Colon (tissue), 2 donors: ENCODE results near the gene CCDC85C.

Source experiments
- FAIRE-seq: peaks from 2 replicates; lab custom pipeline; 2012; peaks lifted over from hg19 to GRCh38; lab: Jason Lieb, UNC
- donor health status: control.
- donor health status: control.

CCDC85C gene

GRCh38 chr14:99628887-99629618 lies 25.0 kb upstream of the CCDC85C start:
- no peak for FAIRE-seq

DNA sequence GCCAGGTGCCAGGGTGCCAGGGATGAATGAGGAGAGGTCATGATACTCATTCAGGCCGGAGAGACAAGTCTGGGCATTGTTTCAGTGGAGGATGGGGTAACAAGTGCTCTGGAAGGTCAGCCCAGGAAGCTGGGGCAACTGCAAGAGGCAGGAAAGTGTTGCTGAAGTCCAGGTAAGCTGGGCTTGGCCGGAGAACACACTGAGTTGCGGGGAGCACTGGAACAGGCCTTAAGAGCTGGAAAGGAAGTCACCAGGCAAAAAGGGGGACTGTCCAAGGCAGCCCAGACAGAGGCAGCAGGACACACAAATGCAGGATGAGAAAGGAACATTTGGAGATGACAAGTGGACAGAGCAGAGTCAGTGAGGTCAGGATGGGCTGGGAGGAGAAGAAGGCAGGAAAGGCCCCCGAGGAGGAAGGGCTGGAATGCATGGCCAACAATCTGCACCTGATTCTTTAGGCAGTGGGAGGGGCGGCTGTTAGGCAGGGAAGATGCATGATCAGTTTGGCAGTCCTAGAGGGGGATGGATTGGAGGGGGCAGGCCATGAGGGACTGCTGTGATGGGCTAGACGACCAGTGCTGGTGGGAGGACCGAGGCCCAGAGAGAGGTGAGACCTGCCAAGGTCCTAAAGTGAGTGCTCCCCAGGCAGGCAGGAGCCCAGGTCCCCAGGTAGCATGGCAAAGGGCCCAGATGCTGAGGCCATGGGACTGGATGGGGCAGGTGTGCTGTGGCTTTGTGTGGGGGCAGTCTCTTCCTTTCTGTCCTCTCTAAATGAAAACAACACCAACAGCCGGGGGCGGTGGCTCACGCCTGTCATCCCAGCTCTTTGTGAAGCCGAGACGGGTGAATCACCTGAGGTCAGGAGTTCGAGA lies 23.7 kb upstream of the CCDC85C start:
- FAIRE-seq, result no peak

GRCh38 chr14:99627100-99627499 lies 23.1 kb upstream of the CCDC85C start:
- FAIRE-seq, result no peak

GRCh38 chr14:99626041-99626648 lies 22.1 kb upstream of the CCDC85C start:
- FAIRE-seq, result no peak

DNA sequence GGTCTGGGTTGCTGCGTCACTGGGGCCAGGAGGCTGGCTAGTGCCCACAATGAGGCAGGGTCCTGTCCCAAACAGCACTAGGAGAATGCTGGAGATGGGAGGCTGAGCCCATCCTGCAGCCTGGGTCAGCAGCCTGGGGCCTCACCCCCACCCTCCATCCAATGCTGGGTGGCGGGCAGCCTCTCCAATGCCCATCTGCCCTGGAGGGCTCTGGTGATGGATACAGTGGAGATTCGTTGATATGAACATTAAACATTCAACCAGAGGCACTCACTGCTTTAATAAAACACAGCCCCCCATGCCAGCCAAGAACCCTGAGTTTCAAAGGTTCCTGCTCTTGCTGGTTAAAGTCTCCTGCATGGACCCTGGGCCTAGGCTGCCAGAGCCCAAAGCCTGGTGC lies 21.5 kb upstream of the CCDC85C start:
- no peak for FAIRE-seq

DNA sequence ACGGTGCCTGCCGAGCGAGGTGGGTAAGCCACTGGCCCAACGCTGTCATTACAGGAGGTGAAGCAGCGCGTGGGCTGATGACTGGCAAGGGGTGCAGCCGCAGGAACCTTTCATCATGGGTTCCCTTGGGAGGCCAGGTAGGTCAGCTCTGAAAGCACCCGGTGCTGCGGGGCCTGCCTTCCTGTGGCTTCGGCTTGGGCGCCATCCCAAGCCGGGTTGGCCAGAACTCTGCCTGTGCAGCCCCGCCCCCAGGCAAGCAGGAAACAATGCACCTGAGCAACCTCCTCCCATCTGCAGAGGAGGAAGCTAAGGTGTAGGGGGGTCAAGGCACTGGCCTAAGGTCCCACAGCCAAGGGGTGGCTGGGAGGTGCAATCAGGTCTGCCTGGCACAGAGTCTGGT lies 21.0 kb upstream of the CCDC85C start:
- no peak for FAIRE-seq

GRCh38 chr14:99624024-99624423 lies 20.0 kb upstream of the CCDC85C start:
- FAIRE-seq, result no peak

DNA sequence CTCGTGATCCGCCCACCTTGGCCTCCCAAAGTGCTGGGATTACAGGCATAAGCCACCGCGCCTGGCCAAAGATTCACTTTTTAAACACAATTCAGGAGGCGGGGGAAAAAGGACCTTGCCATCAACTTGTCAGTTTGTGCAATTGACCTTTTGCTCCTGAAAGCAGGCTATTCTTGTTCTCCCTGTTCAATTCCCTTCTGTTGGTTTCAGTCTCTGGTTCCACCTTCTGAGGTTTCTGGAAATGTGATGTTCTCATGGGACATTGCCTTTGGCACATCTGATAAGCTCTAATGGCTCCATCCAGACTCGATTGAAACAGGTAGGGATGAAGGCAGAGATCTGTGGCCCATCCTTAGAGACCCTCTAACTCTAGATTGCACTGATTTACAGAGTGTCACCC lies 17.9 kb upstream of the CCDC85C start:
- no peak for FAIRE-seq

- FAIRE-seq, result no peak
Observed at GRCh38 chr14:99619835-99620834, 16.1 kb upstream of the CCDC85C start.

GRCh38 chr14:99616832-99617800 lies 13.1 kb upstream of the CCDC85C start:
- no peak for FAIRE-seq

DNA sequence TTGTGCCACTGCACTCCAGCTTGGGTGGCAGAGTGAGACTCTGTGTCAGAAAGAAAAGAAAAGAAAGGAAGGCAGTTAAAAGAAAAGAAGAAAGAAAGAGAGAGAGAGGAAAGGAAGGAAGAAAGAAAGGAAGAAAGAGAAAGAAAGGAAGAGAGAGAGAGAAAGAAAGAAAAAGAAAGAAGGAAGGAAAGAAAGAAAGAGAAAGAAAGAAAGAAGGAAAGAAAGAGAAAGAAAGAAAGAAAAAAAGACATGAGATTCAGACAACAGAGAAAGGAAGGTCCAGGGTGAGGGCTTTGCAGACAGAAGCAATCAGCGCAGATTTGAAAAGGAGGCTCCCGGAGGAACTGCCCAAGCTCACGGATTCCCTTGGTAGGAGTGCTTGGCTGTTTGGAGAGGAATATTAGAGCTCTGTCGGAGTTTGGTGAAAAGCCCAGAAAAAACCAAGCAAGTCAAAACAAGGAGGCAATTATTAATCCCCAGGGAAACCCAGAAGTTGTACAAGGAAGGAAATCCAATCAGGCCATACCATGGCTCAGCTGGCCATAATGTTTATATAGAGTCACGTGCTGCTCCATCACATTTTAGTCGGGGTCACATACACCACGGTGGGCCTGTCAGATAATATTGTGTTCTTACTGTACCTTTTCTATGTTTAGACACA lies 11.6 kb upstream of the CCDC85C start:
- FAIRE-seq, result no peak

GRCh38 chr14:99612738-99613330 lies 8.8 kb upstream of the CCDC85C start:
- no peak for FAIRE-seq

GRCh38 chr14:99612071-99612737 lies 8.2 kb upstream of the CCDC85C start:
- no peak for FAIRE-seq

DNA sequence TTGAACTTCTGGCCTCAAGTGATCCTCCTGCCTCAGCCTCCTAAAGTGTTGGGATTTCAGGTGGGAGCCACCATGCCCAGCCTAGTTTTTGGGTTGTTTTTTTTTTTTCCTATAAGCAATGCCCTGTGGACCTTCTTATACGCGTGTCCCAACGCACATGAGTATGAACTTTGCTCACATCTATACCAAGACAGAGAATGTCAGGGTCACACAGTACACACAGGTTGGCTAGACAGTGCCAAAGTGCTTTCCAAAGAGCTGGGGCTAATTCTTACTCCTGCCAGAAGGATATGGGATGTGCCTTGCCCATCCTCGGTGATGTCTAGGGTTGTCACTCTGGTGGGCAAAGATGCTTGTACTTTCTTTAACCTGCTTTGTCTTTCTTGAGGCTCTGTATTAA lies 7.6 kb upstream of the CCDC85C start:
- FAIRE-seq, result no peak

DNA sequence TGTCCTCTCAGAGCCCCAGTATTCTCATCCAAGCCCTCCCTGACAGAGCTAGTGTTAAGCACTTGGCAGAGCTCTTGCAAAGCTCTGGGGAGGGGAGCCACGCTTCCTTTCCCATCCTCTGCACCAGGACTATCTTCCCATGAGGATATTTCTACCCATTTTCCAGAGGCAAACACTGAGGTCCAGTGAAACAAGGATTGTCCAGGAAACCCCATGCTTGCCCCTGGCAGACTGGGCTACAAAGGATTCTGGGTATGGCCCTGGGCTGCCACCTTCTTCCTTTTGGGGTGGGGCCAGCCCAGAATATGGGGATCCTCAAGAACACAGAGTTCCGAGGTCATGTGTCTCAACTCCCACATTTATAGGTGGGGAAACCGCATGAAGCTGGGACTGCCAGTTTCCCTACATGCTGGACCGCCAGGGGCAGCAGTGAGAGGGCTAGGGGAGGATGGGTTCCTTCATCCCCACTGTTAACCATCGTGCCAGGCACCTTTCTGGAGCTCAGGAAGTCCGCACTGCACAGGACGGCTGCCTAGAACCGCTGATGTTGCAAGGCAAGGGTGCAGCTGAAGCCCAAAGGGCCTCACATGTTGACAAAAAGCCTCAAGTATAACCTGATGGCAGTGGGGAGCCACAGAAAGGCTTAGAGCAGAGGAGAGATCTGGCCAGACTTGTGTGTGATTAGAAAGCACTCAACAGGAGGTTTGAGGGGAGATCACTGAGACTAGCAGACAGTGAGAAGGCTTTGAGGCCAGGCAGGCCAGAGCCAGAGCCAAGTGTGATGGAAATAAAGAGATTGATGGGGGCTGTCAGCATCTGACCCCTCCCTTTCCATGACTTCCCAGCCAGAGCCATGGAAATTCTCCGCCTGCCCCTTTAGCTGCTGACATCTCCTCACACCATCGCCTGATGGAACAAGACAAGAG lies 5.5 kb upstream of the CCDC85C start:
- no peak for FAIRE-seq

GRCh38 chr14:99608591-99608990 lies 4.6 kb upstream of the CCDC85C start:
- FAIRE-seq, result no peak

DNA sequence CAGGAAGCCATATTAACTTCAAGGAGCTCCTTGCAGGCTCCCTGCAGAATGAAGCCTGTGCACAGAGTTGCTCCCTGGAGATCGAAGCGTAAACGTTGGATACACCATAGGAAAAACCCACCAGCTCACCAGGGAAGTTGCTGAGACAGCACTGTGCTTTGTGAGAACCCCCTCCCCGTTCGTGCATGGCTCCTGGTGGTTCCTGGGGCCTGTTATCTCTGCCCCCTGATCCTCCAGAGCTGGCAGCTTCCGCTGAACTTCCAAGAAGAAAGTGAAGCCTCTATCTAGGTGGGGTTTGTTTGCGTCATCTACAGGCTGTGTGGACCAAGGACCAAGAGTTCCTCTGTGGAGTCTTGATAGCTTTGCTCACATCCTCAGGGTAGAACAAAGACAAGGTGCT lies 2.4 kb upstream of the CCDC85C start:
- FAIRE-seq, result no peak
